Panc1 (cell line): ENCODE results near the gene GRID1. TPM values are rescaled to one million over a fixed set of nuclear protein-coding genes. Genes with fewer than 3 reads are reported as not detected.

Experiments
- ATAC-seq: fragments of 200-7000 bp; cut with Tn5 transposase; 2 replicates; pipeline ENCODE4 v1.9.1; 2020; ENCODE audit warnings: mild to moderate bottlenecking, moderate library complexity
- BruUV-seq: library from RNA; stranded (reverse); fragments of 400-500 nt; replicated peaks from 2 replicates; lab custom pipeline; 2021; lab: Mats Ljungman, UMichigan
- CTCF ChIA-PET: fragments of 300-600 bp; sonication (Branson Sonifier 250); formaldehyde crosslinking; loops from one replicate; lab custom pipeline; 2022; ENCODE audit warnings: antibody characterized with exemption; lab: Charles Lee
- POLR2A ChIA-PET: fragments of 300-600 bp; sonication (Branson Sonifier 250); formaldehyde crosslinking; loops from one replicate; lab custom pipeline; 2022; ENCODE audit warnings: antibody characterized with exemption; lab: Charles Lee
- DNase-seq: peaks from one replicate; pipeline ENCODE4 v3.0.0-alpha.2; 2010; ENCODE audit warnings: low read depth, low spot score
- H3K27ac ChIP-seq: 2 replicates; pipeline ENCODE4 v1.5.1; 2011; ENCODE audit warnings: mild to moderate bottlenecking, low read length, inconsistent platforms
- H3K27me3 ChIP-seq: fragments of 200-500 bp; sonication (Bioruptor generic); 2 replicates; pipeline ENCODE4 v1.6.0; 2014; ENCODE audit warnings: low read length, inconsistent platforms; ENCODE audit not compliant: control insufficient read depth, insufficient read depth
- H3K36me3 ChIP-seq: fragments of 200-500 bp; sonication (Bioruptor generic); 2 replicates; pipeline ENCODE4 v1.5.1; 2014; ENCODE audit warnings: inconsistent platforms, mild to moderate bottlenecking, low read length, moderate library complexity; ENCODE audit not compliant: control insufficient read depth, insufficient read depth
- H3K4me1 ChIP-seq: 2 replicates; pipeline ENCODE4 v1.5.1; 2011; ENCODE audit warnings: inconsistent platforms, mild to moderate bottlenecking, low read length, moderate library complexity; ENCODE audit not compliant: control insufficient read depth, insufficient read depth
- H3K4me3 ChIP-seq, 2 experiments: 2 replicates each; pipeline ENCODE4 v1.5.1; 2011 to 2012; ENCODE audit warnings: low read depth in 2 of 2, low read length in 2 of 2, mild to moderate bottlenecking in 2 of 2, inconsistent platforms in 1 of 2, moderate library complexity in 1 of 2
- H3K9me3 ChIP-seq: fragments of 200-500 bp; sonication (Bioruptor generic); 2 replicates; pipeline ENCODE4 v1.5.1; 2014; ENCODE audit warnings: low read depth, mild to moderate bottlenecking, inconsistent platforms, low read length, moderate library complexity; ENCODE audit not compliant: control insufficient read depth, insufficient read depth
- POLR2AphosphoS5 ChIP-seq: IDR thresholded peaks from 2 replicates; pipeline ENCODE4 v1.6.1; 2012; ENCODE audit warnings: mild to moderate bottlenecking, low read depth, low read length, moderate library complexity
- REST ChIP-seq, 2 experiments: IDR thresholded peaks; 2 replicates each; pipeline ENCODE4 v1.6.1; 2011 to 2012; ENCODE audit warnings: low read depth in 2 of 2, control low read depth in 1 of 2, low read length in 1 of 2, mild to moderate bottlenecking in 1 of 2, moderate library complexity in 1 of 2; ENCODE audit not compliant: insufficient read depth in 1 of 2
- SIN3A ChIP-seq: IDR thresholded peaks from 2 replicates; pipeline ENCODE4 v1.6.1; 2012; ENCODE audit warnings: low read depth, mild to moderate bottlenecking, low read length, moderate library complexity, borderline replicate concordance; ENCODE audit not compliant: insufficient read depth
- TCF7L2 ChIP-seq: IDR thresholded peaks from 2 replicates; pipeline ENCODE4 v1.6.1; 2011; ENCODE audit warnings: mild to moderate bottlenecking, low read depth, low read length, inconsistent platforms
- in situ Hi-C: cut with HindIII; loops from 2 replicates; pipeline ENCODE4 v1.10.0; 2016; ENCODE audit warnings: low sequenced_read_pairs, low pct_unique_long_range_greater_than_20kb
- intact Hi-C: fragments of 100-400 bp; cut with micrococcal nuclease; formaldehyde crosslinking; loops from one replicate; pipeline ENCODE4 v1.10.0; 2022; ENCODE audit not compliant: unreplicated experiment
- total RNA-seq: library from RNA; stranded (reverse); gene quantifications from one replicate; pipeline ENCODE4 v1.2.1, GENCODE V29; 2021; ENCODE audit not compliant: unreplicated experiment
- TF ChIP-seq, protein P1 (sequence below): fragments of 450-650 bp; IDR thresholded peaks from 2 replicates; pipeline ENCODE4 v1.5.1; 2017; ENCODE audit warnings: mild to moderate bottlenecking

GRID1 gene
- total RNA-seq, 1 experiment from 2014 or later, result 2.3 TPM

- DNase-seq, result no peak
- intact Hi-C loops, result no loop called here
- no TSS peak for BruUV-seq
- H3K27ac ChIP-seq, result no peak overlapping the region
- no peaks in the 10 kb centered on the region for H3K4me1 ChIP-seq
- POLR2A ChIA-PET, result no interaction called here
- H3K36me3 ChIP-seq, result no peaks in the 10 kb centered on the region
- TF ChIP-seq POLR2AphosphoS5, result no peak
- no peak for TF ChIP-seq REST (IDR thresholded peaks at IDR 0.05; ENCODE audit: insufficient read depth in 1 of 2, low read depth in 2 of 2, low read length in 1 of 2)
- TF ChIP-seq SIN3A, result no peak
- TF ChIP-seq, protein P1, sequence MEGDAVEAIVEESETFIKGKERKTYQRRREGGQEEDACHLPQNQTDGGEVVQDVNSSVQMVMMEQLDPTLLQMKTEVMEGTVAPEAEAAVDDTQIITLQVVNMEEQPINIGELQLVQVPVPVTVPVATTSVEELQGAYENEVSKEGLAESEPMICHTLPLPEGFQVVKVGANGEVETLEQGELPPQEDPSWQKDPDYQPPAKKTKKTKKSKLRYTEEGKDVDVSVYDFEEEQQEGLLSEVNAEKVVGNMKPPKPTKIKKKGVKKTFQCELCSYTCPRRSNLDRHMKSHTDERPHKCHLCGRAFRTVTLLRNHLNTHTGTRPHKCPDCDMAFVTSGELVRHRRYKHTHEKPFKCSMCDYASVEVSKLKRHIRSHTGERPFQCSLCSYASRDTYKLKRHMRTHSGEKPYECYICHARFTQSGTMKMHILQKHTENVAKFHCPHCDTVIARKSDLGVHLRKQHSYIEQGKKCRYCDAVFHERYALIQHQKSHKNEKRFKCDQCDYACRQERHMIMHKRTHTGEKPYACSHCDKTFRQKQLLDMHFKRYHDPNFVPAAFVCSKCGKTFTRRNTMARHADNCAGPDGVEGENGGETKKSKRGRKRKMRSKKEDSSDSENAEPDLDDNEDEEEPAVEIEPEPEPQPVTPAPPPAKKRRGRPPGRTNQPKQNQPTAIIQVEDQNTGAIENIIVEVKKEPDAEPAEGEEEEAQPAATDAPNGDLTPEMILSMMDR, result no peak
- H3K27me3 ChIP-seq, result no peaks in the 10 kb centered on the region
- no peak for ATAC-seq
- CTCF ChIA-PET, result interaction anchor here (0.7 kb wide), 1 partner anchor 607 kb away, joined by 3 read pairs; no protein-coding TSS in a partner anchor
- in situ Hi-C loops, result no loop called here
- H3K4me3 ChIP-seq, result no peak overlapping the region
- no peaks in the 10 kb centered on the region for H3K9me3 ChIP-seq
Observed at GRCh38 chr10:86162696-86163400, 203.7 kb downstream of the GRID1 start.

DNA sequence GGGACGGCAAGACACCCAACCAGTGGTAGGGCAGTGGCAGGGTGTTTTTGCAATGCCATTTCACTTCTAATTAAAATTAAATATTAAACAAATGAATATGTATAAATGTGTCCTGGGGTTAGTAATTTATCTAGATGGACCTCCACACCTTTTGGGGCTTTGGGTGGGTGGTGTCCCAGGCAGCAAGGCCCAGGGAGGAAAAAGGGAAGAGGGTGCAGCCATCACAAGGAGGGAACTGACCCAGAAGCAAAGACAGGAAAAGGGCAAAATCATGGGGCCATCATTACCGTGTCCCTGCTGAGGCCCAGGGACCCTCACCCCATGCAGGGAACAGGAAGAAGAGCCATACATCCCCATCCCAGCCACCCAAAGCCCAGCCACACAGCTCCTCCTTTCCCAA lies 204.6 kb downstream of the GRID1 start:
- no peak overlapping the region for H3K27ac ChIP-seq
- in situ Hi-C loops, result no loop called here
- ATAC-seq (no peak), DNase-seq (no peak)
- CTCF ChIA-PET, result interaction anchor here (0.7 kb wide), 1 partner anchor 606 kb away, joined by 3 read pairs; no protein-coding TSS in a partner anchor
- H3K4me1 ChIP-seq, result no peaks in the 10 kb centered on the region
- H3K36me3 ChIP-seq, result no peaks in the 10 kb centered on the region
- TF ChIP-seq POLR2AphosphoS5 (no peak), REST (IDR thresholded peaks at IDR 0.05; ENCODE audit: insufficient read depth in 1 of 2, low read depth in 2 of 2, low read length in 1 of 2) (no peak), SIN3A (no peak), TCF7L2 (no peak)
- TF ChIP-seq, protein P1, result no peak
- intact Hi-C loops, result no loop called here
- H3K4me3 ChIP-seq, result no peak overlapping the region
- no peaks in the 10 kb centered on the region for H3K9me3 ChIP-seq
- POLR2A ChIA-PET, result no interaction called here
- no TSS peak for BruUV-seq
- no peaks in the 10 kb centered on the region for H3K27me3 ChIP-seq
